ENCODE results near the gene FMR1.

The FMR1 gene

GRCh38 chrX:147958291-147958690 lies 46.6 kb downstream of the FMR1 start:
- no peak for DNase-seq (ENCODE audit: insufficient read length)
- no peak for FAIRE-seq

GRCh38 chrX:147960722-147961121 lies 49.0 kb downstream of the FMR1 start:
- TF ChIP-seq POLR2A (IDR thresholded peaks at IDR 0.05; ENCODE audit: low read depth, low read length) (no peak), TAF1 (IDR thresholded peaks at IDR 0.05; ENCODE audit: borderline replicate concordance, low read depth, low read length) (no peak), POLR2AphosphoS5 (IDR thresholded peaks at IDR 0.05; ENCODE audit: low read depth, low read length) (no peak)
- no peak for FAIRE-seq
- no peak for DNase-seq (ENCODE audit: insufficient read length)

More at GRCh38 chrX:147958291-147958690, 46.6 kb downstream of the FMR1 start:
- TF ChIP-seq TAF1 (IDR thresholded peaks at IDR 0.05; ENCODE audit: borderline replicate concordance, low read depth, low read length) (no peak), POLR2A (IDR thresholded peaks at IDR 0.05; ENCODE audit: low read depth, low read length) (no peak), POLR2AphosphoS5 (IDR thresholded peaks at IDR 0.05; ENCODE audit: low read depth, low read length) (no peak)

GRCh38 chrX:147962476-147962875 lies 50.8 kb downstream of the FMR1 start:
- no peak for TF ChIP-seq POLR2AphosphoS5 (IDR thresholded peaks at IDR 0.05; ENCODE audit: low read depth, low read length)
- no peak for TF ChIP-seq TAF1 (IDR thresholded peaks at IDR 0.05; ENCODE audit: borderline replicate concordance, low read depth, low read length)
- no peak for TF ChIP-seq POLR2A (IDR thresholded peaks at IDR 0.05; ENCODE audit: low read depth, low read length)
- no peak for DNase-seq (ENCODE audit: insufficient read length)
- no peak for FAIRE-seq

GRCh38 chrX:147978931-147979330 lies 67.2 kb downstream of the FMR1 start:
- DNase-seq (ENCODE audit: insufficient read length): no peak
- TF ChIP-seq POLR2AphosphoS5 (IDR thresholded peaks at IDR 0.05; ENCODE audit: low read depth, low read length): no peak
- no peak for TF ChIP-seq POLR2A (IDR thresholded peaks at IDR 0.05; ENCODE audit: low read depth, low read length)
- TF ChIP-seq TAF1 (IDR thresholded peaks at IDR 0.05; ENCODE audit: borderline replicate concordance, low read depth, low read length): no peak
- no peak for FAIRE-seq

- FAIRE-seq (no peak), DNase-seq (ENCODE audit: insufficient read length) (no peak)
- TF ChIP-seq POLR2AphosphoS5 (IDR thresholded peaks at IDR 0.05; ENCODE audit: low read depth, low read length): no peak
- TF ChIP-seq TAF1 (IDR thresholded peaks at IDR 0.05; ENCODE audit: borderline replicate concordance, low read depth, low read length): no peak
- no peak for TF ChIP-seq POLR2A (IDR thresholded peaks at IDR 0.05; ENCODE audit: low read depth, low read length)
These were observed 69.5 kb downstream of the FMR1 start, which contains the start of gene FMR1NB for GRCh38 chrX:147981038-147981752. FMR1NB (plus strand) TSS chrX:147981337; CDS start chrX:147981403, 66 bp downstream.

Measured in GM12892 (cell line).